Measurements from ENCODE around the gene SHOX. TPM values are rescaled to one million over a fixed set of nuclear protein-coding genes. Genes with fewer than 3 reads are reported as not detected.

Gene SHOX
- total RNA-seq, 1 experiment from 2014 or later: not detected

DNA sequence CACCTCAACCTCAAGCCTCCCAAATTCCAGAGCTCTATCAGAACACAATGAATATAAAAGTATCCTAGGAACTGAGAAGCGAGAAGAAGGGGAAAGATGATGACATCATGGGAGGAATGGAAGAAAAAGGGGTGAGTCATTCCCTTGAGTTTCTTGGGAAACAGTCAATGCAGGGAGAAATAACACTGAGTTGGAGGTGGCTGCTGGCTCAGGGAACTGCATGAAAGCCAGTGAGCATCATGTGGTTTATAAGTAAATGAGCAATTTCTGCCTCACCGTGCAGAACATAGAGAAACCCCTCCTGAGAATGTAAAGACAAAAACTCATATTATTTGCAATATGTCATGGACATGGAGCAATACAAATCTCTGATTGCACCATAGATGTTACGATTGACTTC lies 73.3 kb downstream of the SHOX start:
- BruUV-seq (replicated peaks): no TSS peak
- Histone ChIP-seq H3K4me2 (ENCODE audit: low read length) (no peak overlapping the region), H3K79me2 (ENCODE audit: insufficient read depth, low read length) (no peaks in the 10 kb centered on the region), H3K9ac (ENCODE audit: low read length) (no peak overlapping the region), H3K36me3 (ENCODE audit: control insufficient read depth in 1 of 2, insufficient read depth in 2 of 2, low read length in 2 of 2) (no peaks in the 10 kb centered on the region), H3K4me3 (replicated peaks in 1 of 2; ENCODE audit: low read depth in 1 of 2, low read length in 2 of 2) (no peak overlapping the region), H2AFZ (ENCODE audit: low read depth, low read length, poor library complexity, severe bottlenecking) (no peak overlapping the region), H3K27ac (ENCODE audit: low read depth, low read length) (no peak overlapping the region), H3K27me3 (ENCODE audit: insufficient read depth, low read length) (no peaks in the 10 kb centered on the region), H4K20me1 (ENCODE audit: insufficient read depth) (no peaks in the 10 kb centered on the region), H3K9me3 (ENCODE audit: control insufficient read depth in 1 of 2, insufficient read depth in 1 of 2, low read depth in 1 of 2, low read length in 2 of 2) (no peaks in the 10 kb centered on the region), H3K9me2 (ENCODE audit: insufficient read depth) (no peaks in the 10 kb centered on the region), H3K4me1 (ENCODE audit: control insufficient read depth in 1 of 2, insufficient read depth in 2 of 2, low read length in 2 of 2) (no peaks in the 10 kb centered on the region)
- DNase-seq (ENCODE audit: low read depth, low spot score) (no peak), ATAC-seq (no peak)
- RAD21 ChIA-PET (ENCODE audit: low non-redundant PET in 1 of 2, low total read pairs in 2 of 2, uncharacterized antibody in 2 of 2, unreplicated experiment in 2 of 2): no interaction called here
- TF ChIP-seq CEBPB (IDR thresholded peaks at IDR 0.05; ENCODE audit: low read depth): no peak
- TF ChIP-seq EGR1 (IDR thresholded peaks at IDR 0.05; ENCODE audit: low read depth): no peak
- TF ChIP-seq, protein P1, sequence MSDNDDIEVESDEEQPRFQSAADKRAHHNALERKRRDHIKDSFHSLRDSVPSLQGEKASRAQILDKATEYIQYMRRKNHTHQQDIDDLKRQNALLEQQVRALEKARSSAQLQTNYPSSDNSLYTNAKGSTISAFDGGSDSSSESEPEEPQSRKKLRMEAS (IDR thresholded peaks at IDR 0.05): no peak
- TF ChIP-seq, protein P2, sequence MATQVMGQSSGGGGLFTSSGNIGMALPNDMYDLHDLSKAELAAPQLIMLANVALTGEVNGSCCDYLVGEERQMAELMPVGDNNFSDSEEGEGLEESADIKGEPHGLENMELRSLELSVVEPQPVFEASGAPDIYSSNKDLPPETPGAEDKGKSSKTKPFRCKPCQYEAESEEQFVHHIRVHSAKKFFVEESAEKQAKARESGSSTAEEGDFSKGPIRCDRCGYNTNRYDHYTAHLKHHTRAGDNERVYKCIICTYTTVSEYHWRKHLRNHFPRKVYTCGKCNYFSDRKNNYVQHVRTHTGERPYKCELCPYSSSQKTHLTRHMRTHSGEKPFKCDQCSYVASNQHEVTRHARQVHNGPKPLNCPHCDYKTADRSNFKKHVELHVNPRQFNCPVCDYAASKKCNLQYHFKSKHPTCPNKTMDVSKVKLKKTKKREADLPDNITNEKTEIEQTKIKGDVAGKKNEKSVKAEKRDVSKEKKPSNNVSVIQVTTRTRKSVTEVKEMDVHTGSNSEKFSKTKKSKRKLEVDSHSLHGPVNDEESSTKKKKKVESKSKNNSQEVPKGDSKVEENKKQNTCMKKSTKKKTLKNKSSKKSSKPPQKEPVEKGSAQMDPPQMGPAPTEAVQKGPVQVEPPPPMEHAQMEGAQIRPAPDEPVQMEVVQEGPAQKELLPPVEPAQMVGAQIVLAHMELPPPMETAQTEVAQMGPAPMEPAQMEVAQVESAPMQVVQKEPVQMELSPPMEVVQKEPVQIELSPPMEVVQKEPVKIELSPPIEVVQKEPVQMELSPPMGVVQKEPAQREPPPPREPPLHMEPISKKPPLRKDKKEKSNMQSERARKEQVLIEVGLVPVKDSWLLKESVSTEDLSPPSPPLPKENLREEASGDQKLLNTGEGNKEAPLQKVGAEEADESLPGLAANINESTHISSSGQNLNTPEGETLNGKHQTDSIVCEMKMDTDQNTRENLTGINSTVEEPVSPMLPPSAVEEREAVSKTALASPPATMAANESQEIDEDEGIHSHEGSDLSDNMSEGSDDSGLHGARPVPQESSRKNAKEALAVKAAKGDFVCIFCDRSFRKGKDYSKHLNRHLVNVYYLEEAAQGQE (IDR thresholded peaks at IDR 0.05; ENCODE audit: low read depth): no peak
- no peak for TF ChIP-seq POLR2A (IDR thresholded peaks at IDR 0.05; ENCODE audit: borderline replicate concordance, extremely low read depth, insufficient read depth, insufficient read length)
- no peak for TF ChIP-seq EZH2phosphoT487 (IDR thresholded peaks at IDR 0.05; ENCODE audit: borderline replicate concordance)
- TF ChIP-seq SP1 (IDR thresholded peaks at IDR 0.05; ENCODE audit: low read depth): no peak
- no peak for TF ChIP-seq EZH2 (IDR thresholded peaks at IDR 0.05)
- TF ChIP-seq TCF7L2 (IDR thresholded peaks at IDR 0.05; ENCODE audit: borderline replicate concordance, extremely low read depth, insufficient read depth, insufficient read length): no peak
- no peak for TF ChIP-seq ZNF274 (IDR thresholded peaks at IDR 0.05; ENCODE audit: low read depth, low read length)
- no peak for TF ChIP-seq FOSL1 (IDR thresholded peaks at IDR 0.05; ENCODE audit: low read depth)
- no peak for TF ChIP-seq SIN3A (IDR thresholded peaks at IDR 0.05; ENCODE audit: low read depth)
- no peak for TF ChIP-seq JUND (IDR thresholded peaks at IDR 0.05)
- TF ChIP-seq RAD21 (IDR thresholded peaks at IDR 0.05; ENCODE audit: low read depth): no peak
- no peak for TF ChIP-seq YY1 (IDR thresholded peaks at IDR 0.05; ENCODE audit: extremely low read depth, insufficient replicate concordance, low read depth, low read length)
- no peak for TF ChIP-seq SRF (IDR thresholded peaks at IDR 0.05; ENCODE audit: low read depth)
- no peak for TF ChIP-seq ELF1 (IDR thresholded peaks at IDR 0.05; ENCODE audit: borderline replicate concordance, low read depth)
- TF ChIP-seq ZFX (IDR thresholded peaks at IDR 0.05): no peak
- POLR2A ChIA-PET: no interaction called here
- CTCF ChIA-PET: no interaction called here
- intact Hi-C loops (cut with micrococcal nuclease): no loop called here

Other genes starting within 250 kb of the SHOX start
- gene PPP2R3B, start 243.9 kb upstream of the SHOX start, total RNA-seq (2021; ENCODE audit: unreplicated experiment): 19.1 TPM